ENCODE measurements around the gene OR52K1.

DNA sequence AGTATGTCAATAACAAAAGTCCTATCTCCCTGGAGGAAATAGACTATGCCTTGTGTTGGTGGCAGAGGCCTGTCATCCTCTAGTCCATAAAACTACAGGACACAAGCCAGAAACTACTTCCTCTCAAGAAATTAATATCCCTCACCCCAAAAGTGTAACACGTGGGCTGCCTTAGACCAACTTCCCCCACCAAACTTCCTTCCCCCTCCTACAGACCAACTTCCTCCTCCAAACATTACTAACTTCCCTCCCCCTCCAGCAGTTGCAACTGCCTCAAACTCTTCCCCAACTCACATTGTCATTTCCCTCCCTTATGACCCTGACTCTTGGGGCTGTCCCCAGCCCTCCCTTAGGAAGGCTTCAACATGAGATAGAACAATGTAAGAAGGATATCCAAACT is 27.0 kb upstream of the OR52K1 start:
- TF ChIP-seq, protein P1, sequence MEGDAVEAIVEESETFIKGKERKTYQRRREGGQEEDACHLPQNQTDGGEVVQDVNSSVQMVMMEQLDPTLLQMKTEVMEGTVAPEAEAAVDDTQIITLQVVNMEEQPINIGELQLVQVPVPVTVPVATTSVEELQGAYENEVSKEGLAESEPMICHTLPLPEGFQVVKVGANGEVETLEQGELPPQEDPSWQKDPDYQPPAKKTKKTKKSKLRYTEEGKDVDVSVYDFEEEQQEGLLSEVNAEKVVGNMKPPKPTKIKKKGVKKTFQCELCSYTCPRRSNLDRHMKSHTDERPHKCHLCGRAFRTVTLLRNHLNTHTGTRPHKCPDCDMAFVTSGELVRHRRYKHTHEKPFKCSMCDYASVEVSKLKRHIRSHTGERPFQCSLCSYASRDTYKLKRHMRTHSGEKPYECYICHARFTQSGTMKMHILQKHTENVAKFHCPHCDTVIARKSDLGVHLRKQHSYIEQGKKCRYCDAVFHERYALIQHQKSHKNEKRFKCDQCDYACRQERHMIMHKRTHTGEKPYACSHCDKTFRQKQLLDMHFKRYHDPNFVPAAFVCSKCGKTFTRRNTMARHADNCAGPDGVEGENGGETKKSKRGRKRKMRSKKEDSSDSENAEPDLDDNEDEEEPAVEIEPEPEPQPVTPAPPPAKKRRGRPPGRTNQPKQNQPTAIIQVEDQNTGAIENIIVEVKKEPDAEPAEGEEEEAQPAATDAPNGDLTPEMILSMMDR (IDR thresholded peaks at IDR 0.05), result no peak
- TF ChIP-seq POLR2A (IDR thresholded peaks at IDR 0.05), result no peak
